Gastroesophageal sphincter (tissue), 4 donors: ENCODE measurements around the gene IGLL5. TPM values are rescaled to one million over a fixed set of nuclear protein-coding genes. Genes with fewer than 3 reads are reported as not detected.

Experiments
- ATAC-seq: fragments of 150-250 bp; one replicate; pipeline ENCODE4 v1.9.1; 2016; ENCODE audit warnings: mild to moderate bottlenecking, moderate library complexity
- H3K27ac ChIP-seq, 4 donors: fragments of 200-600 bp; sonication (generic) in 3 of 4; 1 replicate in 3 of 4; 2 replicates in 1 of 4; pipeline ENCODE4 v1.5.1; 2016 to 2019
- H3K27me3 ChIP-seq: fragments of 200-600 bp; sonication (generic); one replicate; pipeline ENCODE4 v1.5.1; 2019
- H3K36me3 ChIP-seq, 2 donors: fragments of 200-600 bp; sonication (generic); one replicate each; pipeline ENCODE4 v1.5.1; 2019; ENCODE audit warnings: control low read depth in 1 of 2
- H3K4me1 ChIP-seq, 3 donors: fragments of 200-600 bp; sonication (generic); 1 replicate in 2 of 3; 2 replicates in 1 of 3; pipeline ENCODE4 v1.5.1; 2016 to 2019; ENCODE audit warnings: control low read depth in 2 of 3
- H3K4me3 ChIP-seq, 2 donors: fragments of 200-600 bp; sonication (generic); one replicate each; pipeline ENCODE4 v1.5.1; 2019; ENCODE audit warnings: mild to moderate bottlenecking in 1 of 2, moderate library complexity in 1 of 2
- H3K9me3 ChIP-seq, 3 donors: fragments of 200-600 bp; sonication (generic); one replicate each; pipeline ENCODE4 v1.5.1; 2017 to 2019; ENCODE audit warnings: control low read depth in 2 of 3
- EP300 ChIP-seq: sonication (generic); formaldehyde crosslinking; IDR thresholded peaks from one replicate; pipeline ENCODE4 v1.6.1; 2017; ENCODE audit warnings: antibody characterized with exemption, mild to moderate bottlenecking
- POLR2A ChIP-seq, 2 donors: fragments of 450-650 bp; IDR thresholded peaks; one replicate each; pipeline ENCODE4 v1.6.1; 2017; ENCODE audit warnings: antibody characterized with exemption in 2 of 2, mild to moderate bottlenecking in 2 of 2, moderate library complexity in 1 of 2
- POLR2AphosphoS5 ChIP-seq: sonication (generic); formaldehyde crosslinking; IDR thresholded peaks from one replicate; pipeline ENCODE4 v1.6.1; 2017; ENCODE audit warnings: antibody characterized with exemption
- WGBS, 2 donors: methylation state at CpG; one replicate each; pipeline ENCODE4 v1.1.5; 2018; ENCODE audit warnings: low coverage in 1 of 2; 5-methylcytosine and 5-hydroxymethylcytosine counted together
- total RNA-seq, 4 donors: library from RNA; depleted of rRNA; stranded (reverse); fragments of >200 nt; gene quantifications; one replicate each; pipeline ENCODE4 v1.1.0, GENCODE V29; 2016
- TF ChIP-seq, protein P1 (sequence below), 4 experiments: fragments of 200-600 bp in 2 of 4; fragments of 450-650 bp in 2 of 4; sonication (generic) in 1 of 4; IDR thresholded peaks; one replicate each; pipeline ENCODE4 v1.5.1; 2017 to 2019; ENCODE audit warnings: antibody characterized with exemption in 4 of 4, mild to moderate bottlenecking in 2 of 4, moderate library complexity in 2 of 4

Gene IGLL5
- total RNA-seq, 4 donors from 2014 or later, result 4.1 TPM; not detected in 3

DNA sequence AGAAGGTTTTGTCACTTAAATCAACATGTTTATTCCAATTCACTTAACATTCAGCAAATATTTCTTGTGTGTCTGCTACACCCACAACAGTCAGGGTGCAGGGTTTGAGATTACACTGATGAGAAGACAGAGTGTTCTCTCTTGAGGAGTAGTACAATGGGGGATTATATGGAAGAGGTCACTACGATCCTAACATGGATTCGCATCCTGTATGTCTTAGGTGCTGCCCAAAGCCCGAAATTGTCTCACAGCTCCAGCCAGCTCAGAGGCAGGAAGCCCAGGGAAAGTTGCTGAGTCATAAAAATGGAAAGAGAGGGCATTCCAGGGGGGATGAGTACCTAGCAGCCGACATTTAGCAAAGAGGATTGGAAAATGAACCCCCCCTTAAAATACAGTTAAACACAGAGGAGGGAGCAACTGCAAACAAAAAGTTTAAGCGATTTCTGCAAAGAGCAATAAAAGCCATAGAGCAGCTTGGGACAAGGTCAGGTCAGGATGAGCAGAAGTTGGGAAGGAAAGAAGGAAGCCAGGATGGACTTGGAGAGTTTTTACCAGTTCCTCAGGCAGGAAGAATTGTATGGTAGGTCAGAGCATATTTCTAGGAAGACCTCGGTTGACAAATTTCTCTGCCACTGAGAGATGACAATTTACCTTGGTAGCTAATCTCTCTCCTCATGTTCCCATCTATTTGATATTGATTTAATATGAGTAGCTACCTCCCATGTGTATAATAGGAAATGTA lies 49.5 kb downstream of the IGLL5 start:
- Histone ChIP-seq H3K27ac (no peak overlapping the region), H3K4me3 (no peak overlapping the region), H3K9me3 (no peaks in the 10 kb centered on the region), H3K27me3 (peaks cover 6% of the 10 kb centered on the region), H3K4me1 (no peaks in the 10 kb centered on the region), H3K36me3 (no peaks in the 10 kb centered on the region)
- TF ChIP-seq POLR2A (IDR thresholded peaks at IDR 0.05) (no peak), POLR2AphosphoS5 (no peak), EP300 (no peak)
- TF ChIP-seq, protein P1, sequence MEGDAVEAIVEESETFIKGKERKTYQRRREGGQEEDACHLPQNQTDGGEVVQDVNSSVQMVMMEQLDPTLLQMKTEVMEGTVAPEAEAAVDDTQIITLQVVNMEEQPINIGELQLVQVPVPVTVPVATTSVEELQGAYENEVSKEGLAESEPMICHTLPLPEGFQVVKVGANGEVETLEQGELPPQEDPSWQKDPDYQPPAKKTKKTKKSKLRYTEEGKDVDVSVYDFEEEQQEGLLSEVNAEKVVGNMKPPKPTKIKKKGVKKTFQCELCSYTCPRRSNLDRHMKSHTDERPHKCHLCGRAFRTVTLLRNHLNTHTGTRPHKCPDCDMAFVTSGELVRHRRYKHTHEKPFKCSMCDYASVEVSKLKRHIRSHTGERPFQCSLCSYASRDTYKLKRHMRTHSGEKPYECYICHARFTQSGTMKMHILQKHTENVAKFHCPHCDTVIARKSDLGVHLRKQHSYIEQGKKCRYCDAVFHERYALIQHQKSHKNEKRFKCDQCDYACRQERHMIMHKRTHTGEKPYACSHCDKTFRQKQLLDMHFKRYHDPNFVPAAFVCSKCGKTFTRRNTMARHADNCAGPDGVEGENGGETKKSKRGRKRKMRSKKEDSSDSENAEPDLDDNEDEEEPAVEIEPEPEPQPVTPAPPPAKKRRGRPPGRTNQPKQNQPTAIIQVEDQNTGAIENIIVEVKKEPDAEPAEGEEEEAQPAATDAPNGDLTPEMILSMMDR (IDR thresholded peaks at IDR 0.05), result no peak
- WGBS, 2 donors, result 64 to 66% methylated on average over 5 to 6 of the region's 6 CpGs
- no peak for ATAC-seq

DNA sequence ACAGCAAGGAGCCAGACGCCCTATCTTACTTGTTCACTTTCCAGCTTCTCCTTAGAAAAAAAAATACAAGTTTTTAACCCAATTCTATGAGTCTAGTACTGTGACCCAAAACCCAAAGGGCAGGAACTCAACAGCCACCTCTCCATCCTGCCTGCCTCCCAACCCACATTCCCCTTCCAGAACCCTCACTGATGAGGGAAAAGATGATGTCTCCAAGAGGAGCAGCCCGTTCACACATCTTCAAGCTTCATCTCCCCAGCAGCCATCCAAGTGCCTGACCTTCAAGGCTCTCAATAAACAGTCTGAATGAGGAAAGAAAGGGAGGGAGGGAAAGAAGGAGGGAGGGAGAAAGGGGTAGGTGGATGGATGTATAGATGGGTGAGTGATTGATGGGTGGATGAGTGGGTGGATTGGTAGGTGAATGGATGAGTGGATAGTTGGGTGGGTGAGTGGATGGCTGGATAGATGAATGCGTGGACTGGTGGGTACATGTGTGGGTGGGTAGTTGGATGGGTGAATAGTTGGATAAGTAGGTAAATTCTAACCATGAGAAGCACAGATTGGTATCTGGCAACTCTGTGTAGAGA lies 50.4 kb downstream of the IGLL5 start:
- WGBS, 2 donors, result 70 to 75% methylated on average over 2 of the region's 3 CpGs
- H3K4me3 ChIP-seq, result no peak overlapping the region
- TF ChIP-seq POLR2A (IDR thresholded peaks at IDR 0.05), result no peak
- TF ChIP-seq, protein P1 (IDR thresholded peaks at IDR 0.05), result no peak
- TF ChIP-seq POLR2AphosphoS5, result no peak
- TF ChIP-seq EP300, result no peak
- no peaks in the 10 kb centered on the region for H3K4me1 ChIP-seq
- no peak overlapping the region for H3K27ac ChIP-seq
- no peak for ATAC-seq
- no peaks in the 10 kb centered on the region for H3K36me3 ChIP-seq
- H3K9me3 ChIP-seq, result no peaks in the 10 kb centered on the region
- H3K27me3 ChIP-seq, result peaks cover 15% of the 10 kb centered on the region

DNA sequence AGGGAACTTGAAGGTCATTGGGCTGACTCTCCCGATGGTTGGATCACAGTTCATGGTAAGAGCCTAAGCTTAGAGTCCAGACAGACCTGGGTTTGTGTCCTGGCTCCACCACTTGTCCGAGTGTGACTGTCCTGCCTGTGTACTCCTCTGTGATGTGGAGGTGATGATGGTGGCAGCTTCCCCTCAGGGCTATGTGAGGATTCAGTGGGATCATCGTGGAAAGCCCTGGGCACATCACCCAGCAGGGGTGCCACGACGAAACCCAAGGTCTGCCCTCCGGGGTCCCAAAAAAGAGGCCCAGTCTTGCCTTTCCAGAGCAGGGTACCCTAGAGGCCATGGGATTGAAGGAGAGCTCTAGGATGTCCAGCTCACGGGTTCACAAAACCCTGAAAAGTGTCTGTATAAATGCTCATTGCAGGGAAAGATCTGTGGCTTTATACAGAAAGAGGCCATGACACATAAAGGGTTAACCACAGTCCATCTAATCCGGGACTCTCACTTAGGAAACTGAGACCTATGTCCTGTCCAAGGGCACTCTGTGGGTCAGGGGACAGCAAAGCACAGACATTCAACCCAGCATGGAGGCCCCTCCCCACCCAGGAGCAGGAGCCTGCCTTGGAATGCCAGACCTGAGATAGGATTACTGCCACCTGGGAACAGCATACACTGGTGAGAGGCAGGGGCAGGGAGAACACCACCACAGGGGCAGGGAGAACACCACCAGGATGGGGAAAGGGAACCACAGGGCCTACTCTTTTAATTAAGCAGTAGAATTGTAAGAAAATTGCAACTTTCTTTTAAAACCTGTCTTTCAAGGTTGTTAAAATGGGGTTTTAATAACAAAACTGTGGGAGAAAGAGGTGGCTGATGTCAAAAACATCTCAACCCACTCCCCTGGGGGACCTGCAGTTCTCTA lies 51.3 kb downstream of the IGLL5 start:
- Histone ChIP-seq H3K9me3 (no peaks in the 10 kb centered on the region), H3K27ac (no peak overlapping the region), H3K4me3 (no peak overlapping the region), H3K27me3 (peaks cover 24% of the 10 kb centered on the region), H3K36me3 (no peaks in the 10 kb centered on the region), H3K4me1 (no peaks in the 10 kb centered on the region)
- ATAC-seq, result no peak
- 50% methylated on average over 2 of the region's 8 CpGs; no CpG with 5 or more reads in 1 of the 2 donors for WGBS, 2 donors
- TF ChIP-seq POLR2AphosphoS5 (no peak), EP300 (no peak), POLR2A (IDR thresholded peaks at IDR 0.05) (no peak)
- TF ChIP-seq, protein P1 (IDR thresholded peaks at IDR 0.05), result no peak

DNA sequence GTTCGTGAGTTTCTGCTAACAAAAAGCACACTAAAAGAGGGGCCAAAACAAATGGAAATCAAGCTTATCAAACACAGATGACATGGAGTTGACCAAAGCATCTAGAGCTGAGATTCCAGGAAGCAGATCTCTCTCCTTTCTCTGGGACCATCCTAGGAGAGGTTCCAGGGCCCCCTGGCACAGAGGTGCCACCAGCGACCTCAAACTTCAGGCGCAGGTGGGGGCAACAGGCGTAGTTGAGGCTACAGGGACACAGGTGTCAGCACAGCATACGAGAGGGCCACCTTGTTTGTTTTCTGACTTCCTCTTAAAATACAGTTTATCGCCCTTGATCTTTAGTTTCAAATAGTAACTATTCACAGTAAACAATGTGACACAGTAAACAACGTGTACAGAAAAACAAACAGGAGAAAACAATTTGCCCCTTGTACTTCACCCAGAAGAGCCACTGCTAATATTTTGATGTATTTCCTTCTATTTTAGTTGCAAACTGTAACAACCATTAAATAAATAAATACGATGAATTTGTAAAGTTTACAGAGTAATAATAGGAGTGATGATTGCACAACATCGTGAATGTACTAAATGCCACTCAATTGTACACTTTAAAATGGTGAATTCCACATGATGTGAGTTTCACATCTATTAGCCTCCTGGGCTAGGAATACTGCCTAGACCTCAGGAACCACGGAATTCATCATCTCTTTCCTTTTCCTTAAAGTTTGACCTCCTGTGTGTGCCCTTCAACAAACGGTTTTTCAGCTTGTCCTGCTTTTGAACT lies 52.2 kb downstream of the IGLL5 start:
- WGBS, 2 donors, result 62 to 65% methylated on average over 7 to 8 of the region's 11 CpGs
- Histone ChIP-seq H3K36me3 (no peaks in the 10 kb centered on the region), H3K9me3 (no peaks in the 10 kb centered on the region), H3K27me3 (peaks cover 32% of the 10 kb centered on the region), H3K4me1 (no peaks in the 10 kb centered on the region), H3K4me3 (no peak overlapping the region), H3K27ac (no peak overlapping the region)
- no peak for TF ChIP-seq EP300
- no peak for TF ChIP-seq POLR2AphosphoS5
- TF ChIP-seq POLR2A (IDR thresholded peaks at IDR 0.05), result no peak
- TF ChIP-seq, protein P1 (IDR thresholded peaks at IDR 0.05), result no peak
- no peak for ATAC-seq
